Amniotic stem cell (primary cell): ENCODE data around the gene DEXI.
"Not testable (repeated sequence)": the region's sequence is repeated elsewhere in the genome, so short reads cannot be mapped to it uniquely, and the experiment has no call there.

Experiments
- DNase-seq: peaks from one replicate; lab custom pipeline; 2025; lab: John Stamatoyannopoulos, UW

The DEXI gene

DNA sequence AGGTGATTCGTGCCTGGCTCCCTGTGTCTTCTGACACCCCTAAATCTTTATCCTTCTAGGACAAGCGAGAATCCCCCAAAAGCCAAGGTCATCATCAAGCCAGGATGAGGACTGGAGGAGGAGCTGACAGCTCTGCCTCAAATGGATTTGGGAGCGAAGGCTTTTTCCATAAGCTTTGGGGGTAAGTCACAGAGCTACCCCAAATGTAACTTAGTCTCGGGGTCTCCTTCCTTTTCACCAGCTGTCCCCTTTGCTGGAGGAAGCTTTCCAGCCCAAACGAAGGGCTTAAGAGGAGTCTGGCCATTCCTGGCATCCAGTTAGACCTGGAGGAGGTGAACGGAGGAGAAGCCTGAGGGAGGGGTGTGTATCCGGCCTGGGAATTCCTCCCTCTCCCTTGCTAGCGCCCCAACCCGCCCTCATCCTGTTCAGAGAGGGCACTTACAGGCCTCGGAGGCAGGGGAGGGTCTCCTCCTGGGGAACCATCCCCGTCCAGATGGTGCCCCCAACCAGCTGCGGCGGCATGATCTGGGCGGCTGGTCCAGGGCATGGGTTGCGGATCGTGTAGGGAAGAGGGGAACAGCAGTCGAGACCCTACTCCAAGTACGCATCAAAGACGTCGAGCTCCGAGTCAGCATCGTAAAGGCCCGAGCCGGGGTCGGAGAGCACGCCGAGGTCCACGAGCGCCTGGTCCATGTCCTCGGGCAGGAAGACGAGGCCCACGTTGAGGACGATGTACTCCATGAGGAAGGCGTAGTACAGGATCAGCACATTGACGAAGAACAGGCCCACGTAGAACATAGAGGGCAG lies 938 bp downstream of the DEXI start:
- no peak for DNase-seq

DNA sequence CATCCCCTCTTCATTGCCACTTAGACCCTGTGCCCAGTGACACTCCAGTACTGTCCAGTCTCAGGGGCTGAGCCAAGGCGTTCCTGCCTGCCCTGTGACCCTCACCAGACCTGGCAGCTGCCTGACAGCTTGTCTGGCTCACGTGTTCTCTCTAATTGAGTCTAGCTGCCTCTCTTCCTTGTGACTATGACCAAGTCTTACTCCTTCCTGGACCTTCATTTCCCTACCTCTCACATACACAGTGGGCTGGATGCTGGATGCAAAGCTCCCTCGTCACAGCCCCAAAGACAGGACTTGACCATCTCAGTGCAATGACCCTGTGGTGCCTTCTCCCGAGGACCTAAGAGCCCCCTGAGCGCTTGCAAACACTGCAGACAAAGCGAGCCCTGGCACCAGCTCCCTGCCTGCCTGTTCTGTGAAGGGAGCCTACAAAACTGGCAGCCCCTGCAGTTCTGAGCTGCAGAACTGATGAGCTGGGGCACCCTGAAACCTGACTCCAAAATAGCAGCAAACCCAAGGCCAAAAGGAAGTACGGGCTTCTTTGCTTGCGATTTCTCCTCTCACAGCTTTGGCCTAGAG lies 1.7 kb downstream of the DEXI start:
- no peak for DNase-seq

DNA sequence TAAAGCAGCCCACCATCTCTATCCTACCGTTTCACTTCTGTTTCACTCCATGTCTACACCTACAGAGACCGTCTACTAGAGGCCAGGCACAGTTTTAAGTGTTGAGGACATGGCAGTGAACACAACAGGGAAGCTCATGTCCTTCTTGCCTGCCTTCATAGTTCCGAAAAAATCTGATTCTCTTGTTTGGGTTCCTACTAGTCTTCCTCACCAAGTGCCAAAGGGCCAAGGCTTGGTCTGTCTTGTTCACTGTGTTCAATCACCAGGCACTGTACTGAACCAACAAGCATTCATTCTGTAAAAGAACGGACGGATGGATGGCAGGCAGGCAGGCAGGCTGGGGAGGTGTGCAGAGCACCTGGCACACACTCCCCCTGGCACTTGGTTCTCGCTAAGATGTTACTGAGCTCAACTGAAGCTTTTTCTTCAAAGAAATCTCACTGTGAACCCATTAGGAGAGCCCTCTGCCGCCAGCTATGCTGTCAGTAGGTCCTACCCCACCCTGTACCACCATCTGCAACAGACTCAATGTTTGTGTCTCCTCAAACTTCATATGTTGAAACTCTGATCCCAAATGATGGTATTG lies 2.5 kb downstream of the DEXI start:
- DNase-seq, result no peak

DNA sequence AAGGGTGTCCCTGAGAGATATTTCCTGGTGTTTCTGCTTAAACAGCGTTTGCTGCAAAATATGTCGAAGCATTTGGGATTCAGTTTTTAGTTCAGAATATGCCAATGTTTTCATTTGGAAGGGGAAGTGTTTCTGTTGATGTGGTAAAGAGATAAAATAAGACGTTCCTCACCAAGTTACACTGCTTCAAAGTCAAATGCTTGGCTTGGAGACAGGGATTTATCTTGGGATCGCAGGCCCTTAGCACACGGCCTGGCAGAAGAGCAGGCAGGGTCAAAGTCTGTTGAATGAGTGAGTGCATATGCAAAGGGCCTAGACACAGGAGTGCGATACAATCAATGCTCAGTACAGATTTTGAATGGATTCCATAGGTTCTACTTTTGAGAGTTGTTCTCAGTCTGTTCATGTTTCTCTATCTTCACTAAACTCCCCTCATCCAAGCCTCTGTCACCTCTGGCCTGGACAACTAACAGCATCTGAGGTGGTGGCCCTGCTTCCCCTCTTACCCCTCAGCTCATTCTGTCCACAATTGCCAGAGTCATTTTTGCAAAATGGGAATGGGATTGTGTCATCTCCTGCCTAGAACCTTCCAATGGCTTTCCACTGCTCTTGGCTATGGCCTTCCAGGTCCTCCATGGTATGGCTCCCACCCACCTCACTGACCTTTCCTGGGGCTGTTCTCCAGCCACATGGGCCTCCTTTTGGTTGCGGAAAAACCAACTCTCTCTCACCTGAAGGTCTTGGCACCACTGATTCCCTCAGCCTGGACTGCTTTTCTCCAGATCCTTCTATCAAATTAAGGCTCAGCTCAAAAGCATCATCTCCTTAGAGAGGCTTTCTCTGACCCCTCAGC lies 3.2 kb downstream of the DEXI start:
- DNase-seq, result no peak

DNA sequence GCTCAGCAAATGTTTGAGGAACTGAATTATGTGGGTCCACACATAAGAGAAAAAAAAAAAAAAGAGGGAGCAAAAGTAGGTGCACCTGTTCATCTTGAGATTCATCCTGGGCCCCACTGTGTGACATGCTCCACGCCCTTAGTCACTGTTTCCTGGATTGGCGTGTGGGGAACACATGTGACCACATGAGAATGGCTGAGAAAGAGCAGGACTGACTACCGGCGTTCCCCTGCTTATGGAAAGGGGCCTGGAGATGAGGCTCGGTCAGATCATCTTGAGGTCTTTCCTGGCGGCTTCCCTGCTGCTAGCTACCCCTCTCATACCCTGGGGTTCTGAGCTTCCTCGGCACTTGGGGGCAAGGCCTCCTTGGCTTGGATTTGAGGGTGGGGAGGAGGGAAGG lies 3.9 kb downstream of the DEXI start:
- DNase-seq, result no peak

DNA sequence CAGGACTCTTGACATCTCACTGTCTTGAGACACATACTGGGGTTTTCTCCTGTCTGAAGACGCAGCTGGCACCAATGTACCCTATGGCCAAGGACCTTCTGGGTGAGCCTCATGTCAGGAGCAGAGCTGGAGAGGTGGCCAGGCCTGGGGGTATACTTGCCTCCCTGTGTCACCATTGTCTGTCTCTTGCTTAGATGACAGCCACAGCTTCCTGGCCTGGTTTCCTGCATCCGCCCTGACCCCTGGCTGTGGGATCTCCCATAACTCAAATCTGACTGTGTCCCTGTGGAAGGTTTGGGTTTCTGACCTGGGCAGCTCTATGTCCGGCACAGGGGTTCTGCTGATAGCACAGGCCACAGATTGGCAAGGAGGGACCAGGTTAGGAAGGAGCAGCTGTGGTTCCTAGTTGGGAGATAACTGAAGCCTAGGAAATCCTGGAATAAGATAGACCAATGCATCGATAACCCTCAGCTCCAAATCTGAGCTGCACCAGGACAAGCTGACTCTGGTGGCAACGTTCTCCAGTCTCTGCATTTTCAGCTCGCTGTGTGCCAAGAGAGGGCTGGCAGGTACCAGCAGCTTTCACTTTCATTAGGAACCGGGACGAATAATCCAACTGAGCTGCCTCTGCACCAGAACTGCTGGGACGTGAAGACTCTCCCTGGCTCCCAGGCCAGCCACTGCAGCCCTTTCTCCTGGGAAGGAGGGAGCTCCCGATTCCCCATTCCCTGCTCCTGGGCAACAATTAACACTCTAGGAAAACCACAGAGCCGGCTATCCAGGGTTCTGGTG lies 5.0 kb downstream of the DEXI start:
- DNase-seq, result no peak

DNA sequence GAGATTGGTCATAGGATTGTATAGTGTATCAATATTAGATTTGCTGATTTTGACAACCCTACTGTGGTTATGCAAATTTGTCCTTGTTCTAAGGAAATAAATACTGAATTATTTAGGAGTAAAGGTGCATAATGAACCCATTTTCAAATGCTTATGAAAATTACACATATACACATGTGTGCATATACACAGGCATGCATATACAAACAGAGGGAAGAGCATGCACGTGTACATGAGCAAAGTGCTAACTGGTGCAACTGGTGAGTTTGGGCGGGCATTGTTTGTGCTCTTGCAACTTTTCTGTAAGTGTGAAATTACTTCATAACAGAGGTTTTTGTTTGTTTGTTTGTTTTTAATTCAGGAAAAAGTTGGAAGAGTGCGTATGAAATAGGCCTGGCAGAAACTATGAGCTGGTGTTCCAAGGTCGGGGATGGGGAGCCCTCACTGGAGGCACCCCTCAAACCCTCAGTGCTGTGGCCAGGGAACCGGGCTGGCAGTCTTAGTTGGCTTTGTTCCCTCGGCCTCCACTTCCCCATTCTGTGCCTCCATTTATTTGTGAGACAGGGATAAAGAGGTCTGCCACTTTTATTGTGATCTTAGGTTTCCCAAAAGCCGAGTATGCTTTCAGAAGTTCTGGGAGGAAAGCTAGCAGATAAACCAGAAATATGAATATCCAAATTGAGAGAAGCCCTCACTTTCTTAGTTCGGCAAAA lies 5.8 kb downstream of the DEXI start:
- DNase-seq, result no peak

DNA sequence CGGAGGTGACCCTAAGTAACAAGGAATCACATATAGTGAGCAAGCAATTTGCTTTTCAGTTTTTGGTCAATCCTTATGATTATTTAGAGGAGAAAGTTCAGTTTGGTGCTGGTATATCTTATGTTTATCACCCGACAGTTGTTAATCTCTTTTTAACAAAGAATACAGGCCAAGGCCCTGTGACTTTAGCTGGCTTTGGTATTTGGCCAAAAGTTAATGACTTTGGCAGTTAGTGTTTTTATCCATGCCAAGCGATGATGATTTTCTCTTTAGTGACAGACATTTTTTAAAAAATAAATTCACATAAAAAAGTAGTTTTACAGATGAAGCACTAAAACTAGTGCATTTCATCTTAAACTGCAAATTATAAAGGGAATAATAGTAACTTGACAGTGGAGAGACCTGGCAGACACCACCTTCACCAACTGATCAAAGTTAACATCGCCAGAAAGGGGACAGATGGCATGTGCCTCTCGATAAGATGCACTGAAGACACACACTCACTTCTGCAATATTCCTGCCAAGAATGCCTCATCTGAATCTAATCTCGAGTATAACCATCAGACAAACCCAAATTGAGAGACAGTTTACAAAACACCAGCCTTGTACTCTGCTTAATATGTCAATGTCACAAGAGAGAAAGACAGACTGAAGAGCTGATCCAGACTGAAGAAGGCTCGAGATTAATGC lies 6.9 kb downstream of the DEXI start:
- no peak for DNase-seq

DNA sequence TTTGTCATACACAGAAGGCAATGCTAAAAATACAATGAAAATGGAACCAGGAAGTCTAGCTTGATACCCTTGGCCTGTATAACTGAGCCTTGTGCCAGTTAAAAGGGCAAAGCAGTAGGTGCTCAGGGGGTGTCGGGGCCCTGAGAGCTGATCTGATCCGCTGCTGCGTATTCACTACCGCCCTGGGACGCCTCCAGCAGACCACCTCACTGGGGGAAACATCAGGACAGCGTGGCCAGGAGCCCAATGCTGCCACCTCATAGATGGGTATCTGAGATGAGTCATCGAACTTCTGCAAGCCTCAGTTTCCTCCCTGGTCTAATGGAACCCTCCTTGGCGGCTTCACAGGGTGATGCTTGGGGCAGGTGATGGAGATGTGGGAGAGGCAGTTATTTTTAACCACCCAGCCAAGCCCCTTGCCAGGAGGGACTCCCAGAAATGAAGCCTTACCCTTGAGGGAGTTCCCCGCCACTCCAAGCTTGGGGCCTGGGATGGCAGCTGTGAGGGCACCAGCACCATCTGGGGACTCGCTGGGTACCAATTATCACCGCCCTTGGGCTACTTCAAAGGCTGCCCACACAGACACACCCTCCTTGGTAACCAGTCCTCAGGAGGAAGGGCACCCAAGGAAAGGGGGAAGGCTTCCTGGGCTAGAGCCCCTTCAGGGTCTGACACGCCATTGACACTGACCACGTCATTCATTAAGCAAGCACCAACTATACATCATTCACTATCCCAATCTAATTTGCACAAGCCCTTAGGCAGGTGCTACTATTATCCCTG lies 7.8 kb downstream of the DEXI start:
- no peak for DNase-seq

DNA sequence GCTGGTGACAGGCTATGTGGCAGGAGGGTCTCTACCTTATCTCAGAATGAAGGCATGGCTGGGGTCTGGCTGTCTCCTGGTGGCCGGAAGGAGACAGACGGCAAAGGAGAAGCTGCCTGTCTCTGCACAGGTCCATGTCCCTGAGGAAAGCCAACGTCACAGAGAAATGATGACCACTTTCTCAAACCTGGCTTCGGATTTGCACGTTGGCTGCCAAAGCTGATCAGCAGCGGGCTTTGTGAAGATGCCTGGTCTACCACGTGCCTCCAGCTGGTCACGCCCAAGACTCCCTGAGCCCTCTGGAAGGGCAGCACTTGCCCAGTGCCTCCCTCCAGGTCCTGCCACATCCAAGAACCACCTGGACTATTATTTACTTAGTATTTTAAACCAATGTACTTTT lies 8.4 kb downstream of the DEXI start:
- DNase-seq, result no peak

DNA sequence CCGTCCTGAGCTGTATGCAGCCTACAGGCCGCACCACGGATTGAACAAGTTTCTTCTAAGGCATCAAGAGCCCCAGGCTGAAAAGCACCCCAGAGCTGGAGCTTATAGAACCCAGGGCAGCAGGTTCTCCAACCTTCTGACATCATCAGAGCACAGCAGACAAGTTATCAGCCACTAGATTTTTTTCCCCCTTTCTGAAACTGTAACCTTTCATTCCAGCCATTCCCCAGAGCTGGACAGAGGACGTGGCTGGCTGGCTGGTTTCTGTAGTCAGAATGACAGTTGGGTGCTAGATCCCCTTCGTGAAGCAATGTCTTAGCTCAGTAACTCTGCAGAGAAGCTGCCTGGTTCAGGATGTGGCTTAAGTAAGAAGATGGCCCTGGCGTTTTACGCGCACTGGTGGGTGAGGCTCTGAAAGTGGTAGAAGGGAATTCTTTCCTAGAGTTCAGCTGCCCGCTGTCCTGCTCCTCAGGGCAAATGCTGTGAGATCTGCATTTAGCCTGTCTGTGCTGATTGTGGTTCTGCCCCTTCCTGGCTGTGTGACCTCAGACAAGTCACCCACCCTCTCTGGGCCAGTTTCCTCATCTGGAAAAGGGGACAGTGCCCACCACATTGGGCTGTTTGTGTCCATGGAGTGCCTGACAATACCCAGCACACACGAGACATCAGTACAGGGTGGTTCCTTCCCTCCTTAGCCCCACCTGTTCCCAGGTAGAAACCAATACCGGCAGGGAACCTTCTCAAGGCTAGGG lies 9.1 kb downstream of the DEXI start:
- no peak for DNase-seq

DNA sequence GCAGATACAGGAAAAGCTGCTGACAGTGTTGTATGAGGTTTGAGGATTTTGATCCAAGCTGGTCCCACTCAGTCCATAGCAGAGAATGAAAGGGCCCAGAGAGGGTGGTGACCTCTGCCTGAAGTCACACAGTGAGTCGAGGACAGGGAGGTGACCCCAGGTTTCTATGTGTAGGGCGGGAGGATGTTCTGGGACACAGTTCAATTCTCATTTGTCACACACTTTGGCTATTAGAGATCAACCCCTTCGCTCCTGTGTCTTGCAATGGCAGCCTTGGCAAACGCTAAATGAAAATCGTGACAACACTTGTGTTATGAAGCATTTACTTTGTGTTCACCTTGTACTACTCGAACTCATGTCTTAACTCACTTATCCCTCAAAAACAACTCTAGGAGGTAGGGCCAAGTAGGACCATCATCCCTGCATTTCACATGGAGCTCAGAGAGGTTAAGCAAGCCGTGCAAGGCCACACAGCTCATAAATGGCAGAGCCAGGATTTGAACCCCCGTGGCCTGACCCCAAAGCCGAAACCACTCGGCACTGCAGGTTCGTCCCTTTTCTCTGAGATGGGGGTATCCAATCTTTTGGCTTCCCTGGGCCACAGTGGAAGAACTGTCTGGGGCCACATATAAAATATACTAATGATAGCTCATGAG lies 10.2 kb downstream of the DEXI start:
- no peak for DNase-seq

DNA sequence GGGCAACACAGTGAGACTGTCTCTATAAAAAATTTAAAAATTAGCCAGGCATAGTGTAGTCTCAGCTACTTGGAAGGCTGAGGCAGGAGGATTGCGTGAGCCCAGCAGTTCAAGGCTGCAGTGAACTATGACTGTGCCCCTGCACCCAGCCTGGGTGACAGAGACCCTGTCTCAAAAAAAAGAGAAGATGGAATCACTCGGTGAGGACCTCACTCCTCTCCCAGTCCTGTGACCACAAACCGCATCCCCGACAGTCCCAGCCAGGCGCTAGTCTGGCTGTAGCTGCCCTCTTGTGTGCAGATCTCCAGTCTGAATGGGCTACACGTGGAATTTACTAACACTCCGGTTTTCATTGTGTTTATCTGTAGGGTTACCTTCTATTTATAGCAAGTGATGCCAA lies 11.1 kb downstream of the DEXI start:
- DNase-seq, result no peak

DNA sequence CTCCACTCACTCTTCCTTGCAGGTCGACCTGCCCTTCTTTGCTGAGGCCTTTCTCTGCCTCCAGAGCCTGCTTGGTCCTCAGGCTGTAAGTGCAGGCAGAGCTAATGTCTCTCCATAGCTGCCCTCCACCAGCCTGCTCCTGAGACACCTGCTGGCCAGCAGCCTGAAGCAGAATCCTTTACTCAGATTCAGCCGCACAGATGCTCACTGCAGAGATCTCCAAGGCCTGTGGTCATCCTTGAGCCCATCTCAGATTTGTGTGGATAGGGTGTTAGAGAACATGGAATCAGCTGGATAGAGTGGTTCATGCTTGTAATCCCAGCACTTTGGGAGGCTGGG lies 11.5 kb downstream of the DEXI start:
- DNase-seq, result no peak

DNA sequence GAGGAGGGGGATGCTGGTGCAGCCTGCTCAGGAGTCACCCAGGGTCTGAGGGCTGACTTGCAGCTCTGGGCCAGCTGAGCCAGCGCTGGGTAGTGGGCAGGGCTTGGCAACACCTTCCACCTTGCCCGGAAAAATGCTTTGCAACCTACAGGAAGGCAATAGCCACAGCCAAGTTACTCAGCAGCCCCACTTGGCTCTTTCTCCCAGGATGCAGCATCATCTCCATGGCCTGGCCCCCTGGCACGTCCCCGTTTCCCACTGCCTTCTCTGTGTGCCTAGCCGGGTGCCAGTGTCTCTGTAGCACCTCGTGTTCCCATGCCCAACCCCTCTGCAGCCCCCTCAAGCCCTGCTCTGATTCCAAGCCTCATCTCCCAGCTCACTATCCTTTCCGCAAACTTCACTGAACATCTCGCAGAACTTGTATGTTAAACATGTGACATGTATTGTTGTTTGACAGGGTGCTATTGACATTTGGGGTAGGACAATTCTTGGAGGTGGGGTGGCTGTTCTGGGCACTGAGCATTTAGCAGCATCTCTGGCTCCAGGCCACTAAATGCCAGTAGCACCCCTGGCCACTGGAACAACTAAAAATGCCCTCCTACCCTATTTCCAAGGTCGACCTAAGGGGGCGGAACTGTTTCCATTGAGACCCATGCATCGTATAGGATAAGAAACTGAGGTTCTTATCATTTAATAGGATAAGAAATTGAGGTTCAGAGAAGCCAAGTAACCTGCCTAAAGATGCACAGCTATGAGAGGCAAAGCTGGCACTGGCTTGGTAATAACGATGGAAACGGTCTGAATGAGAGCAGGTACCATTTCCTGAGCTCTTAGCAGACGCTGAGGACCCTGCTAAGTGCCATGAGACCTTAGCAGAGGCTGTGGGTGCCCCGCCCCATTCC lies 12.2 kb downstream of the DEXI start:
- no peak for DNase-seq

DNA sequence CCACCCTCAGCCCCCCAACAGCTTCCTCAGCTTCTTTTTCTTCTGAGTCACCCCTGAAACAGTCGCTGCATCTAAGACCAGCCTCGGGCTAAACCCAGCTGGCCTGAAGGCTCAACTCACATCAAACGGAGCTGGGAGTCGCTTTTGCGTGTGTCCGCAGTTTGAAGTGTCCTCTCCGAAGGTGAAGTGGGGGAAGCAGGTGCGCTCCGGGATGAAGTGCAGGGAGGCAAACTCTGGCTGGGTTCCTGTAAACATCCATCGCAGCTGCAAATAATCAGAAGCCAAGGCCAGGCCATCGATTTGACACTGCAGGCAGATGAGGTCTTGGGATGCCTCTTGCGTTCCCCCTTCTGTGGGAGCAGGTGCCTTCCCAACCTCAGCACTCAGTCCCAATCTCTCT lies 13.2 kb downstream of the DEXI start:
- DNase-seq, result not testable (repeated sequence)

DNA sequence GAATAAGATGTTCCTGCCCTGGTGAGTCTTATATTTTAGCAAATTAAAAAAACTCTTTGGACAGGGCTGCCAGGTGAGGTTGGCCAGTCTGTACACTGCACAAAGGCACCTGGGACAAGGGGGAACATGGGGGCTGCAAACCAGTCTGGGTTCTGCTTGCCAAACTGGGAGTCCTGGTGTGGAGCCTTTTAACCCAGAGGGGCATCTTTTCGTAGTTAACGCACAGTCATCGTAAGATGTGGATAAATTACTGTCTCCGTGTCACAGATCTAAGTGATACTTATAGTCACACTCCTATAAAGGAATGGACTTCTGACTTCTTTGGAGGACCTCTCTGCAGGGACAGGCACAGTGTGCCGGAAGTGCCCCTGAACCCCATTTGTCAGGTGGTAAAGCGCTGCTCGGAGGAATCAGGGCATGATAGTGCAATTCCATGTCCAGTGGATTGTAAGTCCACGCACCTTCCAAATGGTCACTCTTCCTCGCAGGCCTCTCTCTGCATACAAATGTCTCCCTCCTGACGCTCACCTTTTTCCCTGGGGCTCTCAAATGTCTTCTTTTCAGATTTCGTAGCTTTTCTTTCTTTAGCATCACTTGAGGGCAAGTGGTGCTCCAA lies 14.7 kb downstream of the DEXI start:
- DNase-seq, result no peak
